PFSK-1 (cell line): ENCODE measurements around the gene ADD1.

ENCODE experiments used
- POLR2AphosphoS5 ChIP-seq: IDR thresholded peaks from 2 replicates; pipeline ENCODE4 v1.6.1; 2012; ENCODE audit warnings: low read depth, mild to moderate bottlenecking, control low read depth, low read length, moderate library complexity
- REST ChIP-seq, 2 experiments: IDR thresholded peaks; 2 replicates each; pipeline versions ENCODE4 v1.6.1 to v1.8.0; 2011 to 2012; ENCODE audit warnings: low read depth in 2 of 2, low read length in 2 of 2, control low read depth in 1 of 2, inconsistent platforms in 1 of 2, mild to moderate bottlenecking in 1 of 2, moderate library complexity in 1 of 2; ENCODE audit not compliant: insufficient read depth in 1 of 2
- SIN3A ChIP-seq: IDR thresholded peaks from 2 replicates; pipeline ENCODE4 v1.6.1; 2012; ENCODE audit warnings: mild to moderate bottlenecking, low read length, moderate library complexity, borderline replicate concordance; ENCODE audit not compliant: insufficient read depth
- TAF1 ChIP-seq: IDR thresholded peaks from 2 replicates; pipeline ENCODE4 v1.6.1; 2012; ENCODE audit warnings: low read length, control low read depth, borderline replicate concordance; ENCODE audit not compliant: insufficient read depth

GRCh38 chr4:2807571-2807970, 36.1 kb upstream of the ADD1 start:
- no peak for TF ChIP-seq SIN3A
- no peak for TF ChIP-seq POLR2AphosphoS5
- no peak for TF ChIP-seq TAF1
- TF ChIP-seq REST (IDR thresholded peaks at IDR 0.05; ENCODE audit: insufficient read depth in 1 of 2, low read depth in 2 of 2, low read length in 2 of 2), result no peak
